ENCODE measurements around the gene UQCR11.
A peak's percentile ranks its signal among the peaks of the same experiment; 100 is the strongest.

Gene UQCR11

GRCh38 chr19:1634242-1634937 lies 29.1 kb upstream of the UQCR11 start:
- no peak for DNase-seq

- no peak for DNase-seq
Observed at GRCh38 chr19:1633269-1633826, 28.1 kb upstream of the UQCR11 start.

DNA sequence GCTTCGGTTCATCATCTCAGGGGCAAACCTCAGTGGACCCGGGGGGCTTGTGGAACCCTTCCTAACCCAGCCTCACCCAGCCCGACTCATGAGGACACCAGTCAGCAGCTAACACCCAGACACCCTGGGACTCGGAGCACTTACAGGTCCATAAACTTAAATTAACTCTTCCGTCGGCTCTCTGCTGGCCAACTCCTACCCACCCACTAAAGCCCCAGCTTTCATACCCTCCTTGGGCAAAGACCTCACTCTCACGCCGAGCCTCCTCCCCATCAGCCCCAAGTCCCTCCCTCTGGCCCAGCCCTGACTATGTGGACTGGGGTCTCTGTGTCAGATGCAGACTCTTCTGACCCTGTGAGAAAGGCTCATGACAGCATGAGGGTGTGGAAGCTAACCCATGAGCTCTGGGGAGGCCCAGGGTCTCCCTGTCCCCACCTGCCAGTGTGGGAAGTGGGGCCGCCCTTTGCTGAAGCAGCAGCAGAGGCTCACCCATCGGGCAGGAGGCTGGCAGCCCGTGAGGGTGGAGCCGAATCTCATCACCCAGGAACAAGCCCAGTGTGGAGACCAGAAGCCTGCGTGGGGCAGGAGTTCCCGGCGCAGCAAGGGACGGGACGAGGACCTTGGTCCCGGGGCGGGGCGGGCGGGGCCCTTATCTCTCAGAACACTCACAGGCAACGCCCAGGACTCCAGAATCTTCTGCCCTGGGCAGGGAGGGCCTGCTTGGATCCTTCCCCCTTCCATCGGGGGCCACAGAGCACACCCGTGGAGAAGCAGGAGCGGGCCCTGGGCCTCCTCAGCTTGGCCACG lies 27.4 kb upstream of the UQCR11 start:
- no peak for DNase-seq

DNA sequence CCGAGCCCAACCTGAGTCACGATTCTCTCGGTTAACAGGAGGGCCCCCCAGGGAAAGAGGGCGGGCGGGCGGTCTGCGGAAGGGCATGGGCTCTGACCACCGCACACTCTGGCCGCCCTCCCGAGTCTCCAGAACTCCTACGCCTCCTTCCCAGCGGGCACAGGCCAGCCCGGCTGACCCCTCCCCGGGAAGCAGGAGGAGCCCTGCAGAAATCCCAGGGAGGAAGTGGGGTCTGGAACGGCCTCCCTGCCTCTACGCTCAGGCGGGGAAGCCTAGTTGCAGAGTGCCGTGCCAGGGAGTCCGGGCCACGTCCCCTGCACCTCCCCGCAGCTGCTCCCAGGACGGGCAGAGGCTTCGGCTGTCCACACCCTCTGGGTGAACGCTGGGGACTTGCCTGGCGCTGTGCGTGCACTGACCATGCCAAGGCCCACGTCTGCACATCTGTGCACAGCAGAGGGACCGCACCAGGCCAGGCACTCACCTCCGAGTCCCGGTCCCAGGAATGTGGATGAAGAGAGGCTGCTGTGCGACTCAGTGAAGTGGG lies 26.4 kb upstream of the UQCR11 start:
- DNase-seq = no peak

DNA sequence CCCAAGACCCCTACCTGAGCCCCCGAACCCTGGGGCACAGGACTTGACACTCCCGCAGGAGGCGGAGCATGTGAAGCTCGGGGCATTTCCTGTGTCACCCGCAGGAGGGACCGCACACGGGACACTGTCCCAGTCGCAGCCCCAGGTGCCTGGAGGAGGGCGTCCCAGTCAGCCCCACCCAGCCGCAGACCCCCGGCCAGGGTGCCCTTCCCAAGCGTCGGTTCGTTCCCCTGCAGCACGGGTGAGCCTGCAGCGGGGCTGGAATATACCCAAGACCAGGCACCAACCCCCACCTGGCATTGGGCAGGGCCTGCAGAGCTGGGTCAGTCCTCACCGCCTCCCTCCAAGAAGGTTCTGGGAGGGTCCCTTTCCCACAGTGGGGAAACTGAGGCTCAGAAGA lies 25.5 kb upstream of the UQCR11 start:
- DNase-seq = no peak

- DNase-seq = no peak
Observed at GRCh38 chr19:1630012-1630411, 24.8 kb upstream of the UQCR11 start.

GRCh38 chr19:1629256-1629808 lies 24.1 kb upstream of the UQCR11 start:
- DNase-seq = no peak

DNA sequence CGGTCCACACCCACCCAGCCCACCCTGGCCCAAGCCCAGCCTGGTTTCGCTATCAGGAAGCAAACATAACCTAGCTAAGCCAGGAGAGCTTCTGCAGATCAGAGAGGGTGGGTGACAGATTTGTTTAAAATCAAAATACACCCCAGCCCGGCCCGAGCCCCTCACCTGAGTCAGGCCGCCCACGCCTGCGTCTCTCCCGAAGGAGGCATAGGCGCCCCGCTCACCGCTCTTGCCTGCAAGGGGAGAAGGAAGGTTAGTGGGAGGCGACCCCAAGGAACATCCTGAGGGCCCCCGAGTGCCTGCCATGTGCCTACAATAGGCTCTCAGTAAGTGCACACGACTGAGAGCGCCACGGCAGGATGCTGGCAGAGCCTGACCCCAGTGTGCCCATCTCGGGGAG lies 21.9 kb upstream of the UQCR11 start:
- no peak for DNase-seq

- DNase-seq = no peak
Observed at GRCh38 chr19:1626417-1627010, 21.3 kb upstream of the UQCR11 start.

DNA sequence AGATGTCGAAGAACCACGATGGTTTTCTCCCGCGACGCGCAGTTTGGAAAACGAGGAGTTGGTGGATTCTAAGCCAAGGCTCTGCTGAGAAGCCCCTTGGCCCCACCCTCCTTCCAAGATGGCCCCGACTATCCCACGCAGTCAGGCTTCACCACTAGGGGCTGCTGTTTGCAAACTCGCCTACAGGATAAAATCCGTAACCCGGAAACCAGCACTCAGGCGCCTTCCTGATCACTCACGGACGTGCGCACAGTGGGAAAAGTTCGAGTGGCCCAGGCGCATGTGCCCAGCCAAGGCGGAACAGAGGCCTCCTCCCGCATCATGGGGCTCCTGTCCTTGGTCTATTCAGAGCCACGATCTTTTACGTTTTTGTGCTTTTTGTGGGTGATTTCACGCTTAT lies 19.2 kb upstream of the UQCR11 start:
- DNase-seq = peak; percentile 87

DNA sequence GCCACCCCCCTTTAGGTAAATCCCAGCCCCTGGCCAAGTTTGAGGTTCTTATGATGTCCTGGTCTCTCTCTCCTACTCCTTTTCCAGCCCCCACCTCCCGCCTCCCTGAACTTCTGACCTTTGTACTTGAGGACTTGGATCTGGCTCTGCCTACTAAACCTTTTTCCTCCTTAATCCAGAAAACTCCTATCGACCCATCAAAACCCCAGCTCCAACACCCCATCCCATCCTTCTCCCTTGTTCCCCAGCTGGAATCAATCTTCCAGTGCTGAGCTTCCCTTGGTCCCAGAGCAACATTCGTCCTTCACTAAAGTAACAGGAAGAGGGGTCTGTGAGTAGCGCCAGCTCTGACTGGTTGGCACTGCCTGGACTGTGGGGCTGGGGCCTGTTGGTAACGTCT lies 17.3 kb upstream of the UQCR11 start:
- DNase-seq = no peak

DNA sequence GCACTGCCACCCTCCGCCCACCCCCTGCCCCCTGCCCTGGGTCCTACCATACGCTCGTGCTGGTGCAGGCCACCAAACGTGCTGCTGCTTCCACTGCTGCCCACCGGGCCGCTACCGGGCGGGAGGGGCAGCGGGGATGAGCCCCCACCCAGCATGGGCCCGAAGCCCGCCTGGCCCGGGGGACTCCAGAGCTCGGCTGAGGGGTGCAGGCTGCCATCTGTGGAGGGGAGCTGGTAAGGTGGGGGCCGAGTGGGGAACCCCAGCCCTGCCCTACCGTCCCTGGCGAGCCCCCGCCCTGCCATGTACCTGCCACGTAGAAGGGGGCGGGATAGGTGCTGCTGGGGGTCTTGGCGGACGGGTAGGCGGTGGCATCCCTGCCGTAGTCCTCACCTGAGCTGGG lies 16.7 kb upstream of the UQCR11 start:
- no peak for DNase-seq

DNA sequence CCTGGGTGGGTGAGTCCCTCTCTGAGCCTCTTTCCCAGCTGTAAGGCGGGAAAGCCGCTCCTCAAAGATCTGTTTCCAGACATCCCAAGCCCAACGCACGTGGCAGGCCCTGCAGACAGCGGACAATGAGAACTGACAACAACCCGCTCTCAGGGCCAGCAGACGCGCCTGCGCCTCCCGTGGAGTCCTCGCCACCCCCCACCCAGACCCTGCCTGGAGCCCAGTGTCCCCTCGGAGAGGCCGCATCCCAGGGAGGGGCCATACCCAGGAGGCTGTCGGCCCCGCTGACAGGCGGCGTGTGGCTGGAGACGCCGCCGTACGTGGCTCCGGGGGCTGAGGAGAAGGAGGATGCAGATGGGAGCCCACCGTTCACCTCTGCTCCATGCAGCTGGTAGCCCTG lies 16.3 kb upstream of the UQCR11 start:
- DNase-seq = no peak

DNA sequence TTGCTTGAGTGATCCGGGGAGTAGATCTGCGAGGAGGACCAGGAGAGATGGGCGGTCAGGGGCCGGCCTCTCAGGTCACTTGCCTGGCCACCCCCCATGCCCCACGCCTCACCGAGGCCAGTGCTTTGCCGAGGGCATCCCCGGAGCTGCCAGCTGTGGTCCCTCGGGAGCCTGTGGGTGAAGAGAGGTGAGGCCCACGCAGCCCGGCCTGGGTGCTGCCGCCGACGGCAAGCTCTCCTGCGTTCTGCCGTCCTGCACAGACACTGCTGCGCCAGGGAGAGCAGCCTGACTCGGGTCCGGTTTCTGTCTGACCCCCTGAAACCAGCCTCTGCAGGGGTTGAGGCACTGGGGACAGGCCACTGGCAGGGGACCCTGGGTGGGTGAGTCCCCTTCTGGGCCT lies 15.8 kb upstream of the UQCR11 start:
- DNase-seq = no peak

DNA sequence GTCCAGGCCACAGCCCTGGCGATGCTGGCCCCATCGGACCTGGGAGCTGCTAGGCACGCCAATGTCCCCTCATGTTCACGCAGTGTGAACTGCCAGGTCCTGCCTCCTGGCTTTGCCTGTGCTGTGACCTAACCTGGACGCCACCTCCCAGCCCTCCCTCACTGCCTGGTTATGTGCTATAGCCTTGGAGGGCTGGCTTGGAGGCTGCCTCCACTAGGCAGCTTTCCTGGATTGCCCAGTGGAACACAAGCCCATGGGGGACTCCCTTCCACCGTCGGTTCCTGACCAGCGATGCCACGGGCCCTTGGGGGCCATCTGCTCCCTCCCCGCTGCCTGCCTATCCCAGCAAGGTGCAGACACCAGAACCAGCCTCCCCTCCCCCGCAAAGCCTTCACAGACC lies 15.2 kb upstream of the UQCR11 start:
- DNase-seq = no peak

GRCh38 chr19:1619703-1620102 lies 14.4 kb upstream of the UQCR11 start:
- no peak for DNase-seq

DNA sequence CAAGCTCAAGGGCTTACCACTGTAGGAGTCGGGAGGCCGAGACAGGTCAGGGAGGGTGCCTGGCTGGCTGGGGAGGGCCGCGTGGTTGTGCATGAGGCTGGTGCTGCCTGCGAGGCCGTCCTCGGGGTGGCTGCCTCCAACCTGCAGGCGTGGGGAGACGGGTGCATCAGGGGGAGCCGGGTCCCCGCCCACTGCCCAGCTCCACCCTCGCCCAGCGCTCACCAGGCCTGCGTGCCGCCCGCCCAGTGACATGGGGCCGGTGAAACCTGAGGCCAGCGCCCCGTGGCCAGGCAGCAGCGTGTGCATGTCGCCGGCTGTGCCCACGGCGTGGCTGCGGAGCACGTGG lies 13.8 kb upstream of the UQCR11 start:
- DNase-seq = no peak

DNA sequence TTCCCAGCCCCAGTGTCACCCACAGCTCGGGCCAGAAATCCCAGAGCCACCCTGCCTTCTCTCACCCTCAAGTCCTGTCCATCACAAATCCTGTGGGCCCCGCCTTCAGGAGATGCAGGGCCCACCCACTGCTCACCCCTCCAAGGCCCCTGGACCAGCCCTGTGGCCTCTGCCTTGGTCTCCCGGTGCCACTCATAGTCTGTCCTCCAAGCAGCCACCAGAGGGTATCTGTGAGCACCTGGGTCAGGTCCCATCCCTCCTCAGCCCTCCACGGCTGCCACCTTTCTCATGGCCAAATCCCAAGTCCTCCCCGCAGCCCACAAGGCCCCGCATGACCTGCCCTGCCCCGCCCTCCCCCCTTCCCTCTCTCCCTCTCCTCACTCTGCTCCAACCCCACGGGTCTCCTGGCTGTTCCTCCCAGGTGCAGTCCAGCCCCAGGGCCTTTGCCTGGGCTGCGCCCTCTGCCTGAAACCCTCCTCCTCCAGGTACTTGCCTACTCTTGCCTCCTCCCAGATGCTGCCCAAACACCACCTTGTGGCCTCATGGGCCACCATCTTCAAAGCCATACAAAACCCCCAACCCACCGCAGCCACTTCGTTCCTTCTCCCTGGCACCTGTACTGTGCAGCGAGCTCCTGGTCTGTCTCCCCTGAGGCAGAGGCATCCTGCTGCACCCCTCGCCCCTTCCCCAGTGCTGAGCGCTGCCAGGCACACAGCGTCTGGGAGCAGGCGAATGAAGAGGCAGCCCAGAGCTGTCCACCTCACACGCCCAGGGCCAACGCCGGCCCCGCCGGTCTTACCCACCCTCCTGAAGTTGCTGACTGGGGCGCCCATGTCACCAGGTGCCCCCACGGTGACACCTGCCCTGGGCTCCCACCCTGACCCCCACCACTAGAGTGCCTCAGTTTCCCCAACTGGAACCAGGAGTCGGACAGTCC lies 13.2 kb upstream of the UQCR11 start:
- peak; percentile 96 for DNase-seq

DNA sequence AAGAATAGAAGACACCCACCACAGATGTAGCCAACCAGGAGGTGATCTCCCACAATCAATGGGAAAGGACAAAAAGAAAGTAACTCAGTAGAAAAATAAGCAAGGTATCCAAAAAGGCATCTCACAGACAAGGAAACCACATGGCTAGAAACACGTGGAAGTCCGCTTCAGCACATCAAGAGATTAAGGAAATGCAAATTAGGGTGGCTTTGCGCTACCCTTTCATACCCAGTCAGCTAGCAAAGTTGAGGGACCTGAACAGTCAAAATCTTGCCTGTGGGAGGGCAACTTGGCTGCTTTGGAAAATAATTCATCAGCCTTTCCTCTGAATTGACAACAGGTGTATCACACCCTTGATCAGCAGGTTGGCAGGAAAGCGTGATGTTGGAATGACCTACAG lies 11.6 kb upstream of the UQCR11 start:
- no peak for DNase-seq

DNA sequence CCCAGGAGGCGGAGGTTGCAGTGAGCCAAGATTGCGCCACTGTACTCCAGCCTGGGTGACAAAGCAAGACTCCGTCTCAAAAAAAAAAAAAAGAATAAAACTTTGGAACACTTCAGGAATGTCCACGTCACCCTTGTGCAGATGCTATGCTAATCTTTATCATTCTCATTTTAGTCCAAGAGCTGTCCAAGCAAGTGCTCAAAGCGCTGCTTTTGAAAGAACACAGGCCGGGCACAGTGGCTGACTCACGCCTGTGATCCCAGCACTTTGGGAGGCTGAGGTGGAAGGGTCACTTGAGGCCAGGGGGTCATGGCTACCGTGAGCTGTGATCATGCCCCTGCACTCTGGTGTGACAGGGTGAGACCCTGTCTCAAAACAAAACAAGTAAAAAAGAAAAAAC lies 11.1 kb upstream of the UQCR11 start:
- no peak for DNase-seq

DNA sequence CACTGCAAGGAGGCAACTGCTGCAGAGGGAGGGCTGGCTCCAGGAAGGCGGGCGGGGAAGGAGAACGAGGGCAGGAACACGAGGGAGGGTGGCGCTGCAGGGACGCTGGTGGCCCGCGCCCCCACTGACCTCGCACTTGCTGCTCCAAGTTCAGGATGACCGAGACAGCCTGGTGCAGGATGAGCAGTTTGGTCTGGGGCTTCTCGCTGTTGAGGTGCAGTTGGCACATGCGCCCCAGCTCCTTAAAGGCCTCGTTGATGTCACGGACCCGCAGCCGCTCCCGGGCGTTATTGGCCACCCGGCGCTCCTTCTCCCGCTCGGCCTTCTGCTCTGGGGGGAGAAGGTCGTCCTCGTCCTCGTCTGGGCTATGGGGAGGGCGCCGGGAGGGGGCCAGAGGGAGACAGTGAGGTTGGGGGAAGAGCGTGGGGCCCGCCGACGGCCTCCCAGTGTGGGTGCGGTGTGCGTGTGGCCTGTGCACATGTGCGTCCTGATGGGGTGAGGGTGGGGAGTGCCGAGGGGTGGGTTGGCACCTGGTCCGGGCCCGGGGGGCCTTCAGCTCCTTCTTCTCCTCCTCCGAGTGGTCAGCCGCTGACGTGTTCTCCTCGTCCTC lies 10.0 kb upstream of the UQCR11 start:
- no peak for DNase-seq
